Fibroblast of the aortic adventitia (primary cell): Measurements from ENCODE around the gene CAP2. TPM values are rescaled to one million over a fixed set of nuclear protein-coding genes. Genes with fewer than 3 reads are reported as not detected.
"Not testable (repeated sequence)": the region's sequence is repeated elsewhere in the genome, so short reads cannot be mapped to it uniquely, and the experiment has no call there.

Source experiments
- DNase-seq: peaks from one replicate; pipeline ENCODE4 v3.0.0-alpha.2; 2010; ENCODE audit warnings: low read depth
- H3K4me3 ChIP-seq: 2 replicates; pipeline ENCODE4 v1.5.1; 2011; ENCODE audit warnings: low read depth, mild to moderate bottlenecking, control low read depth, low read length, moderate library complexity
- total RNA-seq: library from RNA; depleted of rRNA; stranded (reverse); fragments of >200 nt; gene quantifications from 2 replicates; pipeline ENCODE4 v1.2.3, GENCODE V29; 2012; ENCODE audit warnings: low replicate concordance
- TF ChIP-seq, protein P1 (sequence below): IDR thresholded peaks from 2 replicates; pipeline ENCODE4 v1.5.1; 2011; ENCODE audit warnings: mild to moderate bottlenecking, low read length, control low read depth, inconsistent platforms; ENCODE audit not compliant: insufficient read depth

Gene CAP2
- total RNA-seq, 1 donor = 8.7 TPM

DNA sequence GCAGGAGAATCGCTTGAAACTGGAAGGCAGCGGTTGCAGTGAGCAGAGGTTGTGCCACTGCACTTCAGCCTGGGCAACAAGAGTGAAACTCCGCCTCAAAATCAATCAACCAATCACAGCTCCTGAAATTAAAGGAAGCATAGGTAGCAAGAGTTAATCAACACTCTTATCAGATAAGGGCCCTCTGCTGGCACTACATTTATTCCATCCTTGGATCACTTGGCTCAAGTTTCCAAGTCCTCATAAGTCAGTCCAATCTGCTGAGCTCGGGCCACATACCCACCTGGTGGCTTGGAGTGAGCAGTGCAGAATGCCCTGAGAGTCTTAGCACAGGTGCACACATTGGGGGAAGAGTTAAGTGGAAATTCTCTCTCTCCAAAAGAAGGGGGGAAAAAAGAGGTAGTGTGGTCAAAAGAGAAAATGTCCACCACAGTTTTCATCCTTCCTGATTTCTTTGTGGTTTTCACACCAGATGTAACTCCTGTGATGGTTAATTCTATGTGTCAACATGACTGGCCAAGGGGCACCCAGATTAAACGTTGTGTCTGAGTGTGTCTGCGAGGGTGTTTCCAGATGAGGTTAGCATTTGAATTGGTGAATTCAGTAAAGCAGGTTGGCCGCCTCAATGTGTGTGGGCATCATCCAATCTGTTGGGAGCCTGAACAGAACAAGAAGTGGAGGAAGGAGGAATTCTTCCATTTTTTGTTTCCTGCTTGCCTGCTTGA lies 192.5 kb downstream of the CAP2 start:
- H3K4me3 ChIP-seq = no peak overlapping the region
- TF ChIP-seq, protein P1, sequence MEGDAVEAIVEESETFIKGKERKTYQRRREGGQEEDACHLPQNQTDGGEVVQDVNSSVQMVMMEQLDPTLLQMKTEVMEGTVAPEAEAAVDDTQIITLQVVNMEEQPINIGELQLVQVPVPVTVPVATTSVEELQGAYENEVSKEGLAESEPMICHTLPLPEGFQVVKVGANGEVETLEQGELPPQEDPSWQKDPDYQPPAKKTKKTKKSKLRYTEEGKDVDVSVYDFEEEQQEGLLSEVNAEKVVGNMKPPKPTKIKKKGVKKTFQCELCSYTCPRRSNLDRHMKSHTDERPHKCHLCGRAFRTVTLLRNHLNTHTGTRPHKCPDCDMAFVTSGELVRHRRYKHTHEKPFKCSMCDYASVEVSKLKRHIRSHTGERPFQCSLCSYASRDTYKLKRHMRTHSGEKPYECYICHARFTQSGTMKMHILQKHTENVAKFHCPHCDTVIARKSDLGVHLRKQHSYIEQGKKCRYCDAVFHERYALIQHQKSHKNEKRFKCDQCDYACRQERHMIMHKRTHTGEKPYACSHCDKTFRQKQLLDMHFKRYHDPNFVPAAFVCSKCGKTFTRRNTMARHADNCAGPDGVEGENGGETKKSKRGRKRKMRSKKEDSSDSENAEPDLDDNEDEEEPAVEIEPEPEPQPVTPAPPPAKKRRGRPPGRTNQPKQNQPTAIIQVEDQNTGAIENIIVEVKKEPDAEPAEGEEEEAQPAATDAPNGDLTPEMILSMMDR = peak; percentile 12
- no peak for DNase-seq

- not testable (repeated sequence) for H3K4me3 ChIP-seq, DNase-seq
These were observed 193.2 kb downstream of the CAP2 start for GRCh38 chr6:17586623-17587022.

DNA sequence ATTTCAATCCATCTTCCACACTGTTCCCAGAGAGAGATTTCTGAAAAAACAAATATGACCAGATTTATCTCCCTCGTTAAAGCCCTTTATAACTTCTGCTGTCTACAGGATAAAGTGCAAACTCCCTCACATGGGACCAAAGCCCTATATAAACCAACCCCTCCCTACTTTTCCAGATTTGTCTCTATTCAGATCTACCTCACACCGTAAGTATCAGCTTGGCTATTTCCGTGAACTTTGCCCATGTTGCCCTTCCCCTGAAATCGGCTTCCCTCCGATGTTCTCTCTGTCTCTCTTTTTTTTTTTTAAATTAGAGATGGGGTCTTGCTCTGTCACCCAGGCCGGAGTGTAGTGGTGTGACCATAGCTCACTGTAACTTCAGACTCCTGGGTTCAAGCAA lies 194.6 kb downstream of the CAP2 start:
- TF ChIP-seq, protein P1 = no peak
- no peak for DNase-seq
- no peak overlapping the region for H3K4me3 ChIP-seq

- H3K4me3 ChIP-seq = no peak overlapping the region
- TF ChIP-seq, protein P1 = no peak
- DNase-seq = peak; percentile 70
These were observed 196.2 kb downstream of the CAP2 start for GRCh38 chr6:17589406-17590096.

DNA sequence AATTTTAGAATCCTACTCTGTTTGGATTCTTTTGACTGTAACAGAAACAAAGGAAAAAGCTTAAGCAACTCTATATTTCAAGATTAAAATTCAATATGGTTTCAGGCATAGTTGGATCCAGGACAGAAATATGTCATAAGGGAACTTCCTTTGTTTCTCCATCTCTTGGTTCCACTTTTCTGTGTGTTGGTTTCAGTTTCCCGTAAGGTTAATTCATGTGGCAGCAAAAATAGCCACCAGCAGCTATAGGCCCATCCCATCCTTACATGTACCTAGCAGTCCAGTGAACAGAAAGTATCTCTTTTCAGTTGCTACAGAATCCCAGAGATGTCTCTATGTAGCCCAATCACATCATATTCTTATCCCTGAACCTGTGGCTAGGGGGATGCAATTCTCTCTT lies 197.9 kb downstream of the CAP2 start:
- no peak for DNase-seq
- TF ChIP-seq, protein P1 = no peak
- H3K4me3 ChIP-seq = no peak overlapping the region

- TF ChIP-seq, protein P1 = no peak
- no peak for DNase-seq
- H3K4me3 ChIP-seq = no peak overlapping the region
These were observed 199.9 kb downstream of the CAP2 start for GRCh38 chr6:17593246-17593645.

GRCh38 chr6:17596085-17596484 lies 202.7 kb downstream of the CAP2 start:
- no peak overlapping the region for H3K4me3 ChIP-seq
- DNase-seq = no peak
- TF ChIP-seq, protein P1 = no peak
